ENCODE data around the gene WNT7B.

Gene WNT7B

GRCh38 chr22:46004105-46004866, 27.3 kb upstream of the WNT7B start:
- Mint-ChIP-seq H3K9me3 (no peaks in the 10 kb centered on the region), H3K4me1 (ENCODE audit: low read depth in 2 of 2) (peaks cover 12 to 16% of the 10 kb centered on the region in 2 donors), H3K36me3 (ENCODE audit: insufficient read depth) (peaks cover 7% of the 10 kb centered on the region), H3K27me3 (peaks cover 4 to 9% of the 10 kb centered on the region in 2 donors), H3K27ac (peak overlapping the region; percentile 72 to 81), H3K4me3 (peak overlapping the region; percentile 56 to 68)
- peak in 2 of 3 experiments; percentile 27 to 35 for DNase-seq
- peak; percentile 65 for ATAC-seq (replicated peaks)

- DNase-seq (no peak), ATAC-seq (replicated peaks) (no peak)
- Mint-ChIP-seq H3K27me3 (peaks cover 4 to 17% of the 10 kb centered on the region in 2 donors), H3K9me3 (no peaks in the 10 kb centered on the region), H3K36me3 (ENCODE audit: insufficient read depth) (peaks cover 7% of the 10 kb centered on the region), H3K4me3 (peak overlapping the region in 1 of 2 donors; percentile 68), H3K4me1 (ENCODE audit: low read depth in 2 of 2) (peaks cover 12 to 16% of the 10 kb centered on the region in 2 donors), H3K27ac (peak overlapping the region in 1 of 2 donors; percentile 81)
Observed at GRCh38 chr22:46003271-46004091, 26.5 kb upstream of the WNT7B start.

- Mint-ChIP-seq H3K27me3 (peaks cover 4 to 19% of the 10 kb centered on the region in 2 donors), H3K36me3 (ENCODE audit: insufficient read depth) (peaks cover 7% of the 10 kb centered on the region), H3K4me1 (ENCODE audit: low read depth in 2 of 2) (peaks cover 12 to 16% of the 10 kb centered on the region in 2 donors), H3K9me3 (no peaks in the 10 kb centered on the region), H3K4me3 (no peak overlapping the region), H3K27ac (no peak overlapping the region)
- DNase-seq (no peak), ATAC-seq (replicated peaks) (no peak)
Observed at GRCh38 chr22:46002757-46003270, 25.9 kb upstream of the WNT7B start.

GRCh38 chr22:46001426-46002106, 24.6 kb upstream of the WNT7B start:
- H3K4me1 Mint-ChIP-seq (ENCODE audit: low read depth in 2 of 2): peaks cover 12 to 16% of the 10 kb centered on the region in 2 donors
- H3K9me3 Mint-ChIP-seq: no peaks in the 10 kb centered on the region
- peaks cover 7% of the 10 kb centered on the region for H3K36me3 Mint-ChIP-seq (ENCODE audit: insufficient read depth)
- H3K4me3 Mint-ChIP-seq: no peak overlapping the region
- H3K27me3 Mint-ChIP-seq: peaks cover 4 to 19% of the 10 kb centered on the region in 2 donors
- no peak for DNase-seq
- H3K27ac Mint-ChIP-seq: no peak overlapping the region
- no peak for ATAC-seq (replicated peaks)

- Mint-ChIP-seq H3K27me3 (peaks cover 4 to 19% of the 10 kb centered on the region in 2 donors), H3K36me3 (ENCODE audit: insufficient read depth) (peaks cover 7% of the 10 kb centered on the region), H3K9me3 (no peaks in the 10 kb centered on the region), H3K4me3 (no peak overlapping the region), H3K4me1 (ENCODE audit: low read depth in 2 of 2) (peaks cover 9 to 13% of the 10 kb centered on the region in 2 donors), H3K27ac (no peak overlapping the region)
- DNase-seq (no peak), ATAC-seq (replicated peaks) (no peak)
Observed at GRCh38 chr22:46001046-46001425, 24.1 kb upstream of the WNT7B start.

- DNase-seq (no peak), ATAC-seq (replicated peaks) (no peak)
- peaks cover 7% of the 10 kb centered on the region for H3K36me3 Mint-ChIP-seq (ENCODE audit: insufficient read depth)
- peaks cover 8 to 14% of the 10 kb centered on the region in 2 donors for H3K4me1 Mint-ChIP-seq (ENCODE audit: low read depth in 2 of 2)
- H3K27ac Mint-ChIP-seq: no peak overlapping the region
- H3K9me3 Mint-ChIP-seq: no peaks in the 10 kb centered on the region
- peaks cover 4 to 19% of the 10 kb centered on the region in 2 donors for H3K27me3 Mint-ChIP-seq
- H3K4me3 Mint-ChIP-seq: no peak overlapping the region
Observed at GRCh38 chr22:46000081-46001027, 23.4 kb upstream of the WNT7B start.

- no peak overlapping the region for H3K27ac Mint-ChIP-seq
- peaks cover 4 to 19% of the 10 kb centered on the region in 2 donors for H3K27me3 Mint-ChIP-seq
- H3K9me3 Mint-ChIP-seq: no peaks in the 10 kb centered on the region
- ATAC-seq (replicated peaks) (no peak), DNase-seq (no peak)
- no peak overlapping the region for H3K4me3 Mint-ChIP-seq
- peaks cover 10 to 16% of the 10 kb centered on the region in 2 donors for H3K4me1 Mint-ChIP-seq (ENCODE audit: low read depth in 2 of 2)
- peaks cover 12% of the 10 kb centered on the region for H3K36me3 Mint-ChIP-seq (ENCODE audit: insufficient read depth)
Observed at GRCh38 chr22:45999379-45999971, 22.5 kb upstream of the WNT7B start.

- Mint-ChIP-seq H3K36me3 (ENCODE audit: insufficient read depth) (peaks cover 12% of the 10 kb centered on the region), H3K27me3 (peaks cover 4 to 19% of the 10 kb centered on the region in 2 donors), H3K4me1 (ENCODE audit: low read depth in 2 of 2) (peaks cover 9 to 12% of the 10 kb centered on the region in 2 donors), H3K9me3 (peaks cover 3 to 6% of the 10 kb centered on the region in 2 donors), H3K27ac (no peak overlapping the region), H3K4me3 (no peak overlapping the region)
- ATAC-seq (replicated peaks) (no peak), DNase-seq (no peak)
Observed at GRCh38 chr22:45998638-45999378, 21.8 kb upstream of the WNT7B start.

- Mint-ChIP-seq H3K4me3 (no peak overlapping the region), H3K9me3 (peaks cover 6 to 12% of the 10 kb centered on the region in 2 donors), H3K27me3 (peaks cover 4 to 19% of the 10 kb centered on the region in 2 donors), H3K27ac (no peak overlapping the region), H3K36me3 (ENCODE audit: insufficient read depth) (peaks cover 17% of the 10 kb centered on the region), H3K4me1 (ENCODE audit: low read depth in 2 of 2) (peaks cover 12% of the 10 kb centered on the region in 2 donors)
- DNase-seq (no peak), ATAC-seq (replicated peaks) (no peak)
Observed at GRCh38 chr22:45997777-45998637, 21.0 kb upstream of the WNT7B start.

- peaks cover 17% of the 10 kb centered on the region for H3K36me3 Mint-ChIP-seq (ENCODE audit: insufficient read depth)
- DNase-seq (no peak), ATAC-seq (replicated peaks) (peak; percentile 20)
- no peak overlapping the region for H3K4me3 Mint-ChIP-seq
- H3K4me1 Mint-ChIP-seq (ENCODE audit: low read depth in 2 of 2): peaks cover 12 to 15% of the 10 kb centered on the region in 2 donors
- peaks cover 4 to 19% of the 10 kb centered on the region in 2 donors for H3K27me3 Mint-ChIP-seq
- no peak overlapping the region for H3K27ac Mint-ChIP-seq
- peaks cover 6 to 12% of the 10 kb centered on the region in 2 donors for H3K9me3 Mint-ChIP-seq
Observed at GRCh38 chr22:45997077-45997776, 20.3 kb upstream of the WNT7B start.
